ENCODE results near the gene BTBD8. TPM values are rescaled to one million over a fixed set of nuclear protein-coding genes. Genes with fewer than 3 reads are reported as not detected.

The BTBD8 gene
- total and polyA plus RNA-seq, 9 of the 15 experiments (the other 6 are each of a cell fraction or from before 2014, with no cell fraction given), result 0.46 to 2.3 (median 1.2) TPM

DNA sequence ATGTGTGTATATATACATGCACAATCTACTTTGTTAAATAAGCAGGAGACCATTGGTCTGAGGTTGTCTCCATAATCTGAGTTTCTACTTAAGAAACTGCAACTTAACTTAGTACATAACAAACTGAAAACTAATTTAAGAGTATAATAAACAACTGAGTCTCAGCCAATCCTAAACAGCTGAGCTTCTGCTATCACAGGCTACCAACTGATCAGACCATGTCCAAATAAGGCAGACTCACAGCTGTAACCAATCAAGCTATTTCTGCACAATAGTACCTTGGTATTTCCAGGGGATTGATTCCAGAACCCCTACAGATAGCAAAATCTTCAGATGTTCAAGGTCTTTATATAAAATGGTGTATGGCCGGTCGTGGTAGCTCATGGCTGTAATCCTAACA is 111.6 kb downstream of the BTBD8 start:
- H4K20me1 ChIP-seq (replicated peaks; ENCODE audit: control insufficient read depth, insufficient read depth, low read length), result no peaks in the 10 kb centered on the region
- FAIRE-seq, result no peak
- TF ChIP-seq JUNB (CRISPR knock-in tag; conservative IDR thresholded peaks at IDR 0.05) (no peak), SOX6 (IDR thresholded peaks at IDR 0.05) (no peak), TARDBP (IDR thresholded peaks at IDR 0.05) (no peak), DIDO1 (tag; IDR thresholded peaks at IDR 0.05; ENCODE audit: low read depth) (no peak), FOXP1 (CRISPR knock-in tag; IDR thresholded peaks at IDR 0.05) (no peak)
- TF ChIP-seq, protein P1, sequence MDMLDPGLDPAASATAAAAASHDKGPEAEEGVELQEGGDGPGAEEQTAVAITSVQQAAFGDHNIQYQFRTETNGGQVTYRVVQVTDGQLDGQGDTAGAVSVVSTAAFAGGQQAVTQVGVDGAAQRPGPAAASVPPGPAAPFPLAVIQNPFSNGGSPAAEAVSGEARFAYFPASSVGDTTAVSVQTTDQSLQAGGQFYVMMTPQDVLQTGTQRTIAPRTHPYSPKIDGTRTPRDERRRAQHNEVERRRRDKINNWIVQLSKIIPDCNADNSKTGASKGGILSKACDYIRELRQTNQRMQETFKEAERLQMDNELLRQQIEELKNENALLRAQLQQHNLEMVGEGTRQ (CRISPR knock-in tag; IDR thresholded peaks at IDR 0.05), result no peak
- TF ChIP-seq, protein P2, sequence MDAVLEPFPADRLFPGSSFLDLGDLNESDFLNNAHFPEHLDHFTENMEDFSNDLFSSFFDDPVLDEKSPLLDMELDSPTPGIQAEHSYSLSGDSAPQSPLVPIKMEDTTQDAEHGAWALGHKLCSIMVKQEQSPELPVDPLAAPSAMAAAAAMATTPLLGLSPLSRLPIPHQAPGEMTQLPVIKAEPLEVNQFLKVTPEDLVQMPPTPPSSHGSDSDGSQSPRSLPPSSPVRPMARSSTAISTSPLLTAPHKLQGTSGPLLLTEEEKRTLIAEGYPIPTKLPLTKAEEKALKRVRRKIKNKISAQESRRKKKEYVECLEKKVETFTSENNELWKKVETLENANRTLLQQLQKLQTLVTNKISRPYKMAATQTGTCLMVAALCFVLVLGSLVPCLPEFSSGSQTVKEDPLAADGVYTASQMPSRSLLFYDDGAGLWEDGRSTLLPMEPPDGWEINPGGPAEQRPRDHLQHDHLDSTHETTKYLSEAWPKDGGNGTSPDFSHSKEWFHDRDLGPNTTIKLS (IDR thresholded peaks at IDR 0.05; ENCODE audit: borderline replicate concordance, low read depth), result no peak
- TF ChIP-seq, protein P3, sequence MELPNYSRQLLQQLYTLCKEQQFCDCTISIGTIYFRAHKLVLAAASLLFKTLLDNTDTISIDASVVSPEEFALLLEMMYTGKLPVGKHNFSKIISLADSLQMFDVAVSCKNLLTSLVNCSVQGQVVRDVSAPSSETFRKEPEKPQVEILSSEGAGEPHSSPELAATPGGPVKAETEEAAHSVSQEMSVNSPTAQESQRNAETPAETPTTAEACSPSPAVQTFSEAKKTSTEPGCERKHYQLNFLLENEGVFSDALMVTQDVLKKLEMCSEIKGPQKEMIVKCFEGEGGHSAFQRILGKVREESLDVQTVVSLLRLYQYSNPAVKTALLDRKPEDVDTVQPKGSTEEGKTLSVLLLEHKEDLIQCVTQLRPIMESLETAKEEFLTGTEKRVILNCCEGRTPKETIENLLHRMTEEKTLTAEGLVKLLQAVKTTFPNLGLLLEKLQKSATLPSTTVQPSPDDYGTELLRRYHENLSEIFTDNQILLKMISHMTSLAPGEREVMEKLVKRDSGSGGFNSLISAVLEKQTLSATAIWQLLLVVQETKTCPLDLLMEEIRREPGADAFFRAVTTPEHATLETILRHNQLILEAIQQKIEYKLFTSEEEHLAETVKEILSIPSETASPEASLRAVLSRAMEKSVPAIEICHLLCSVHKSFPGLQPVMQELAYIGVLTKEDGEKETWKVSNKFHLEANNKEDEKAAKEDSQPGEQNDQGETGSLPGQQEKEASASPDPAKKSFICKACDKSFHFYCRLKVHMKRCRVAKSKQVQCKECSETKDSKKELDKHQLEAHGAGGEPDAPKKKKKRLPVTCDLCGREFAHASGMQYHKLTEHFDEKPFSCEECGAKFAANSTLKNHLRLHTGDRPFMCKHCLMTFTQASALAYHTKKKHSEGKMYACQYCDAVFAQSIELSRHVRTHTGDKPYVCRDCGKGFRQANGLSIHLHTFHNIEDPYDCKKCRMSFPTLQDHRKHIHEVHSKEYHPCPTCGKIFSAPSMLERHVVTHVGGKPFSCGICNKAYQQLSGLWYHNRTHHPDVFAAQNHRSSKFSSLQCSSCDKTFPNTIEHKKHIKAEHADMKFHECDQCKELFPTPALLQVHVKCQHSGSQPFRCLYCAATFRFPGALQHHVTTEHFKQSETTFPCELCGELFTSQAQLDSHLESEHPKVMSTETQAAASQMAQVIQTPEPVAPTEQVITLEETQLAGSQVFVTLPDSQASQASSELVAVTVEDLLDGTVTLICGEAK (IDR thresholded peaks at IDR 0.05), result no peak
- TF ChIP-seq, protein P3 (CRISPR knock-in tag; IDR thresholded peaks at IDR 0.05), result no peak

More for the DNA sequence above, 111.6 kb downstream of the BTBD8 start:
- DNase-seq (ENCODE audit: extremely low read depth in 1 of 4, low spot score in 3 of 4), result no peak
- WGBS (ENCODE audit: insufficient coverage, low coverage, missing lambda C conversion rate), result 0% methylated on average over 2 of the region's 2 CpGs
- CTCF ChIA-PET (ENCODE audit: low intra/inter-chr PET ratio), result no interaction called here
- H3K36me3 ChIP-seq (ENCODE audit: control insufficient read depth, insufficient read depth, low read length), result no peaks in the 10 kb centered on the region
- H3K9me3 ChIP-seq (replicated peaks; ENCODE audit: control insufficient read depth, insufficient read depth, low read depth, low read length), result no peaks in the 10 kb centered on the region
- peaks cover 4 to 19% of the 10 kb centered on the region in 2 experiments for H3K27me3 ChIP-seq (ENCODE audit: control insufficient read depth in 2 of 2, insufficient read depth in 2 of 2, low read length in 2 of 2)
- H3K79me2 ChIP-seq (ENCODE audit: control insufficient read depth, insufficient read depth, low read length), result no peaks in the 10 kb centered on the region
- H3K4me2 ChIP-seq (ENCODE audit: insufficient read depth, low read length), result no peak overlapping the region
- POLR2A ChIA-PET, result interaction anchor here (0.6 to 0.8 kb wide), 3 partner anchors 22 to 650 kb away, joined by 3 read pairs; no protein-coding TSS in a partner anchor
- intact Hi-C loops (cut with micrococcal nuclease) (no loop called here), in situ Hi-C loops (cut with MboI) (no loop called here)
- H3K4me3 ChIP-seq, result no peak overlapping the region
- no peak overlapping the region for H3K9ac ChIP-seq (ENCODE audit: insufficient read depth in 1 of 2, low read depth in 2 of 2, low read length in 2 of 2)
- no peaks in the 10 kb centered on the region for H3K9me1 ChIP-seq (ENCODE audit: control insufficient read depth, insufficient read depth, low read length)
- BruUV-seq (replicated peaks), result no TSS peak
- H2AFZ ChIP-seq (ENCODE audit: low read depth, low read length), result peak overlapping the region; percentile 8; the same call in 1 of the 2 replicates
- H3K27ac ChIP-seq (ENCODE audit: extremely low read depth, low read depth, low read length), result no peak overlapping the region
- ATAC-seq, result no peak
- H3K4me1 ChIP-seq (replicated peaks in 1 of 2; ENCODE audit: control insufficient read depth in 2 of 2, insufficient read depth in 2 of 2, low read length in 2 of 2), result no peaks in the 10 kb centered on the region; a peak in 1 of 5 replicates

All from K562 (cell line).